ENCODE results near the gene FAM168A.

DNA sequence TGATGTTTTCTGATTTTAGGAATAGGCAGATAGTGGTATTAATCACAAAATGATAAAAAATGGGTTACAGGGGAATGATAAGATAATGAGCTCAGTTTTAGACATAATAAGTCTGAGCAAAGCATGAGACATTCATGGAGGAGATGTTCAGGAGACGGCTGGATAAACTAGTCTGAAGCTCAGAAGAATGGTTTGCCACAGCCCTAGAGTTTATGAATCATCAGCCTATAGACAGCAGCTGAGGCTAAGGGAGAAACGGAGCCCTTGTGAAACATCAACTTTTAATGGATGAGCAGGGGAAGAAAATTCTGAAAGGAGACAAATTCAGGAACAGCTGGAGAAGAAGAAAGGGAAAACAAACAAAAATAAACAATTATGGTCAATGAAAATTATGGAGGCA lies 134.6 kb downstream of the FAM168A start:
- TF ChIP-seq, protein P1, sequence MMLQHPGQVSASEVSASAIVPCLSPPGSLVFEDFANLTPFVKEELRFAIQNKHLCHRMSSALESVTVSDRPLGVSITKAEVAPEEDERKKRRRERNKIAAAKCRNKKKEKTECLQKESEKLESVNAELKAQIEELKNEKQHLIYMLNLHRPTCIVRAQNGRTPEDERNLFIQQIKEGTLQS (IDR thresholded peaks at IDR 0.05) = no peak
- TF ChIP-seq HNF4A (conservative IDR thresholded peaks at IDR 0.05) = no peak
- TF ChIP-seq, protein P2, sequence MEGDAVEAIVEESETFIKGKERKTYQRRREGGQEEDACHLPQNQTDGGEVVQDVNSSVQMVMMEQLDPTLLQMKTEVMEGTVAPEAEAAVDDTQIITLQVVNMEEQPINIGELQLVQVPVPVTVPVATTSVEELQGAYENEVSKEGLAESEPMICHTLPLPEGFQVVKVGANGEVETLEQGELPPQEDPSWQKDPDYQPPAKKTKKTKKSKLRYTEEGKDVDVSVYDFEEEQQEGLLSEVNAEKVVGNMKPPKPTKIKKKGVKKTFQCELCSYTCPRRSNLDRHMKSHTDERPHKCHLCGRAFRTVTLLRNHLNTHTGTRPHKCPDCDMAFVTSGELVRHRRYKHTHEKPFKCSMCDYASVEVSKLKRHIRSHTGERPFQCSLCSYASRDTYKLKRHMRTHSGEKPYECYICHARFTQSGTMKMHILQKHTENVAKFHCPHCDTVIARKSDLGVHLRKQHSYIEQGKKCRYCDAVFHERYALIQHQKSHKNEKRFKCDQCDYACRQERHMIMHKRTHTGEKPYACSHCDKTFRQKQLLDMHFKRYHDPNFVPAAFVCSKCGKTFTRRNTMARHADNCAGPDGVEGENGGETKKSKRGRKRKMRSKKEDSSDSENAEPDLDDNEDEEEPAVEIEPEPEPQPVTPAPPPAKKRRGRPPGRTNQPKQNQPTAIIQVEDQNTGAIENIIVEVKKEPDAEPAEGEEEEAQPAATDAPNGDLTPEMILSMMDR (IDR thresholded peaks at IDR 0.05; ENCODE audit: low read depth, low read length, missing input control) = no peak
- TF ChIP-seq, protein P3, sequence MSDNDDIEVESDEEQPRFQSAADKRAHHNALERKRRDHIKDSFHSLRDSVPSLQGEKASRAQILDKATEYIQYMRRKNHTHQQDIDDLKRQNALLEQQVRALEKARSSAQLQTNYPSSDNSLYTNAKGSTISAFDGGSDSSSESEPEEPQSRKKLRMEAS (IDR thresholded peaks at IDR 0.05) = no peak
- TF ChIP-seq RAD21 (IDR thresholded peaks at IDR 0.05) = no peak
- no peak for TF ChIP-seq SP1 (IDR thresholded peaks at IDR 0.05)
- no peak for TF ChIP-seq RXRA (IDR thresholded peaks at IDR 0.05)
- TF ChIP-seq YY1 (IDR thresholded peaks at IDR 0.05) = no peak
- no peak for TF ChIP-seq HNF4G (IDR thresholded peaks at IDR 0.05)
- TF ChIP-seq FOXA1 (IDR thresholded peaks at IDR 0.05) = no peak
- no peak for TF ChIP-seq EGR1 (IDR thresholded peaks at IDR 0.05; ENCODE audit: low read depth in 2 of 2)
- no peak for TF ChIP-seq JUND (IDR thresholded peaks at IDR 0.05)

All from liver (tissue), 3 donors.